KMS-11 (cell line): Measurements from ENCODE around the gene WASF3.

Source experiments
- H2AFZ ChIP-seq: fragments of 200-600 bp; sonication (generic); 2 replicates; pipeline ENCODE4 v1.6.1; 2016; ENCODE audit warnings: antibody characterized with exemption, mixed run types, low read depth
- H3K27ac ChIP-seq: fragments of 200-600 bp; sonication (generic); 2 replicates; pipeline ENCODE4 v1.6.1; 2016; ENCODE audit warnings: mild to moderate bottlenecking, mixed run types
- H3K27me3 ChIP-seq: fragments of 200-600 bp; sonication (generic); 2 replicates; pipeline ENCODE4 v1.6.1; 2017; ENCODE audit warnings: mild to moderate bottlenecking, low read depth, mixed run types, moderate library complexity; ENCODE audit not compliant: insufficient read depth
- H3K36me3 ChIP-seq: fragments of 200-600 bp; sonication (generic); 2 replicates; pipeline ENCODE4 v1.6.1; 2017; ENCODE audit warnings: mild to moderate bottlenecking, mixed run types; ENCODE audit not compliant: insufficient read depth
- H3K4me1 ChIP-seq: fragments of 200-600 bp; sonication (generic); 2 replicates; pipeline ENCODE4 v1.6.1; 2016; ENCODE audit warnings: mild to moderate bottlenecking, low read depth, mixed run types; ENCODE audit not compliant: poor library complexity, severe bottlenecking
- H3K4me2 ChIP-seq: fragments of 200-600 bp; sonication (generic); 2 replicates; pipeline ENCODE4 v1.7.0; 2016; ENCODE audit warnings: mild to moderate bottlenecking, mixed run types
- H3K4me3 ChIP-seq: fragments of 200-600 bp; sonication (generic); IDR thresholded peaks from 2 replicates; pipeline ENCODE4 v1.6.1; 2017; ENCODE audit warnings: low read depth, low read length, mixed read lengths; ENCODE audit not compliant: insufficient read depth
- H3K79me2 ChIP-seq: fragments of 200-600 bp; sonication (generic); 2 replicates; pipeline ENCODE4 v1.6.1; 2016; ENCODE audit warnings: low read depth, mixed run types; ENCODE audit not compliant: insufficient read depth
- H3K9ac ChIP-seq: fragments of 200-600 bp; sonication (generic); 2 replicates; pipeline ENCODE4 v1.6.1; 2016; ENCODE audit warnings: mild to moderate bottlenecking, mixed run types
- H4K20me1 ChIP-seq: fragments of 200-600 bp; sonication (generic); 2 replicates; pipeline ENCODE4 v1.6.1; 2016; ENCODE audit warnings: mild to moderate bottlenecking, mixed run types; ENCODE audit not compliant: insufficient read depth
- TF ChIP-seq, protein P1 (sequence below): fragments of 200-600 bp; sonication (generic); conservative IDR thresholded peaks from 2 replicates; pipeline ENCODE4 v1.6.1; 2017; ENCODE audit warnings: low read depth, mild to moderate bottlenecking, antibody characterized with exemption, low read length, moderate library complexity, mixed read lengths

The WASF3 gene

DNA sequence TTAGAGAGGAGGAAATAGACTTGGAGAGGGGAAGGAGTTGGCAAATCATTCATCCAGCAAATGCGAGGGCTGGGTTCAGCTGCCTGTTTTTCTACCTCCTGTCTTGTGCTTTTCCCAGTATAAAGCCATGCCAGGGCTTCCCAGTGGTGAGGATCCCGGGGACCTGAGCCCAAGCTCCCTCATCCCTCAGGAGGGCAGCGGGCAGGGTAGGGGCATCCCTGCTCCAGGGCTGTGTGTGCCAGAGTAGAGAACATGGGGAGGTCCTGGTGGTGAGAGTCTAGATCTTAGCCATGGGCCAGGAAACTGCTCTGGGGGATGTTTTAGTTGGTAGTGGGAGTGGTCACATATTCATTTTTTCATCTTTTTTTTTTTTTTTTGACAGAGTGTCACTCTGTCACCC lies 159.5 kb downstream of the WASF3 start:
- no peaks in the 10 kb centered on the region for H3K79me2 ChIP-seq
- no peaks in the 10 kb centered on the region for H3K4me1 ChIP-seq
- TF ChIP-seq, protein P1, sequence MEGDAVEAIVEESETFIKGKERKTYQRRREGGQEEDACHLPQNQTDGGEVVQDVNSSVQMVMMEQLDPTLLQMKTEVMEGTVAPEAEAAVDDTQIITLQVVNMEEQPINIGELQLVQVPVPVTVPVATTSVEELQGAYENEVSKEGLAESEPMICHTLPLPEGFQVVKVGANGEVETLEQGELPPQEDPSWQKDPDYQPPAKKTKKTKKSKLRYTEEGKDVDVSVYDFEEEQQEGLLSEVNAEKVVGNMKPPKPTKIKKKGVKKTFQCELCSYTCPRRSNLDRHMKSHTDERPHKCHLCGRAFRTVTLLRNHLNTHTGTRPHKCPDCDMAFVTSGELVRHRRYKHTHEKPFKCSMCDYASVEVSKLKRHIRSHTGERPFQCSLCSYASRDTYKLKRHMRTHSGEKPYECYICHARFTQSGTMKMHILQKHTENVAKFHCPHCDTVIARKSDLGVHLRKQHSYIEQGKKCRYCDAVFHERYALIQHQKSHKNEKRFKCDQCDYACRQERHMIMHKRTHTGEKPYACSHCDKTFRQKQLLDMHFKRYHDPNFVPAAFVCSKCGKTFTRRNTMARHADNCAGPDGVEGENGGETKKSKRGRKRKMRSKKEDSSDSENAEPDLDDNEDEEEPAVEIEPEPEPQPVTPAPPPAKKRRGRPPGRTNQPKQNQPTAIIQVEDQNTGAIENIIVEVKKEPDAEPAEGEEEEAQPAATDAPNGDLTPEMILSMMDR = no peak
- no peak overlapping the region for H3K27ac ChIP-seq
- H3K27me3 ChIP-seq = no peaks in the 10 kb centered on the region
- no peak overlapping the region for H3K4me3 ChIP-seq
- H3K36me3 ChIP-seq = no peaks in the 10 kb centered on the region
- no peak overlapping the region for H2AFZ ChIP-seq
- no peak overlapping the region for H3K9ac ChIP-seq
- no peaks in the 10 kb centered on the region for H4K20me1 ChIP-seq
- no peak overlapping the region for H3K4me2 ChIP-seq

DNA sequence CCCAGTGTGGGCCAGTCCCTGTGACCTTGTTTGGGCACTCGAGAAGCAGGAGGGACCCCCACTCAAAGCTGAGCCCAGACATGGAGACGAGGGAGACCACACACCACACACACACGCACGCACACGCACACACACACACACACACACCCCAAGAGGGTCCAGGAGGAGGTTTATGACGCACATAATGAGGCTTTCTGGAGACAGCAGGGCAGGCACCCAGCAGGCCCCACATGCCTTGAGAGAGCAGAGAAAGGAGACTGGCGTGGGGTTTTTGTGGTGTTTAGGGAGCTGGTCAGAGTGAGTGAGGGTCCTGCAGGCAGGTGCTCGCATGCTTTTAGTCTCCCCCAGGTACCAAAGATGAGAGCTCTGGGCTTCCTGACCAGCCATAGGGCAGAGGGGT lies 160.7 kb downstream of the WASF3 start:
- no peaks in the 10 kb centered on the region for H3K36me3 ChIP-seq
- H2AFZ ChIP-seq = no peak overlapping the region
- TF ChIP-seq, protein P1 = no peak
- no peaks in the 10 kb centered on the region for H3K79me2 ChIP-seq
- no peak overlapping the region for H3K4me3 ChIP-seq
- H4K20me1 ChIP-seq = no peaks in the 10 kb centered on the region
- H3K4me2 ChIP-seq = no peak overlapping the region
- no peak overlapping the region for H3K27ac ChIP-seq
- no peaks in the 10 kb centered on the region for H3K27me3 ChIP-seq
- H3K9ac ChIP-seq = no peak overlapping the region
- no peaks in the 10 kb centered on the region for H3K4me1 ChIP-seq

DNA sequence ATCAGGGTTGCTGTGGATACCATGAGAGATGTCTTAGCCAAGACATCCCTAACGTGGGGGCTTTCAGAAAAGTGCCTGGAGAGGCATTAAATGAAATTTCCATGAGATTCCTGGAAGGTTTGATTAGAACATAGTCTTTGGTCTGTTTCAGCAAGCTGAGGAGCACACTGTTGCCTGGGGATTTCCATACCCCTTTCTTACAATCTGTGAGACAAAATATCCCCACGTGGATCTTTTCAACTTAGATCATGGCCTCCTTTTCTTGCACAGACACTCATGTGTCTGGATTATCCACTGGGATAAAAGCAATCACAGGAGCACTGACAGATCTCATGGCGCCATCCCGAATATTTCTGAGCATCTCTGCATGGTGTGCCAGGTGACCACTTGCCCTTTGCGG lies 161.4 kb downstream of the WASF3 start:
- Histone ChIP-seq H3K27me3 (no peaks in the 10 kb centered on the region), H3K9ac (no peak overlapping the region), H3K27ac (no peak overlapping the region), H3K4me2 (no peak overlapping the region), H4K20me1 (no peaks in the 10 kb centered on the region), H2AFZ (no peak overlapping the region), H3K4me3 (no peak overlapping the region), H3K4me1 (no peaks in the 10 kb centered on the region), H3K36me3 (no peaks in the 10 kb centered on the region), H3K79me2 (no peaks in the 10 kb centered on the region)
- TF ChIP-seq, protein P1 = no peak

DNA sequence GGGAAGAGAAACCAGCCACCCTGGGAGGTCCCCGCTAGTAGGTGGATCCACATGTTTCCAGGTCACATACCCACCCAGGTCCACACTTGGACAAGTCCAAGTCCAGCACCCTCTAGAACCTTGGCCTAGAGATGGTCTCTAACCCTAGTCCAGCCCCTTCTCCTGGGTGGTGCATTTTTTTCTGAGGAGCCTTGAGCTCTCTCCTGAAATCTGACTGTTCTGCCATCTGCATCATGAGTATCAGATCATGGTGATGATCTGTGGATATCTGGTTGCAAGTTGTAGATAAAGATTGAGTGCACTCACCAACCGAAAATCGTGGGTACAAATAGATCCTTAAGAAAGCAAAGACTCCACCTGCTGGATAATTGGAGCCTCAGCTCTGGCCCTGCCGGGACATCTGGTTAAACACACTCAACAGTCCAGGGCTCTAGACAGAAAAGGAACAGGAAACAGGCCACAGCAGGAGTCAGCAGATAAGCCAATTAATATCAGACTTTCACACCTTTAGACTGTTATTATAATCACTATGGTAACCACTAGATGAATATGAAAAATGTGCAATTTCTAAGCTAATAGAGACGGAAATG lies 162.0 kb downstream of the WASF3 start:
- H4K20me1 ChIP-seq = no peaks in the 10 kb centered on the region
- TF ChIP-seq, protein P1 = no peak
- H3K27ac ChIP-seq = no peak overlapping the region
- no peaks in the 10 kb centered on the region for H3K36me3 ChIP-seq
- no peak overlapping the region for H3K4me3 ChIP-seq
- H3K27me3 ChIP-seq = no peaks in the 10 kb centered on the region
- H3K9ac ChIP-seq = no peak overlapping the region
- no peaks in the 10 kb centered on the region for H3K4me1 ChIP-seq
- no peak overlapping the region for H2AFZ ChIP-seq
- no peaks in the 10 kb centered on the region for H3K79me2 ChIP-seq
- H3K4me2 ChIP-seq = no peak overlapping the region
